Sigmoid colon (tissue), 7 donors: ENCODE results near the gene CCDC8. TPM values are rescaled to one million over a fixed set of nuclear protein-coding genes. Genes with fewer than 3 reads are reported as not detected.

Source experiments
- DNase-seq: peaks from one replicate; pipeline ENCODE4 v3.0.0-alpha.2; 2019
- H3K27ac ChIP-seq, 4 donors: fragments of 200-600 bp; sonication (generic); one replicate each; pipeline ENCODE4 v1.5.1; 2016 to 2019; ENCODE audit warnings: mild to moderate bottlenecking in 1 of 4
- H3K27me3 ChIP-seq, 3 donors: fragments of 200-600 bp; sonication (generic); one replicate each; pipeline ENCODE4 v1.5.1; 2019; ENCODE audit warnings: mild to moderate bottlenecking in 1 of 3
- H3K36me3 ChIP-seq, 4 donors: fragments of 200-600 bp; sonication (generic); one replicate each; pipeline ENCODE4 v1.5.1; 2016 to 2019
- H3K4me1 ChIP-seq, 4 donors: fragments of 200-600 bp; sonication (generic); one replicate each; pipeline ENCODE4 v1.5.1; 2017 to 2019
- H3K4me3 ChIP-seq, 4 donors: fragments of 200-600 bp; sonication (generic); one replicate each; pipeline ENCODE4 v1.5.1; 2017 to 2019; ENCODE audit warnings: mild to moderate bottlenecking in 2 of 4, moderate library complexity in 1 of 4
- H3K9me3 ChIP-seq, 4 donors: fragments of 200-600 bp in 3 of 4; sonication (generic) in 3 of 4; one replicate each; pipeline versions ENCODE4 v1.5.1 to v1.6.1; 2013 to 2019
- CTCF ChIP-seq, 4 experiments: fragments of 450-650 bp in 3 of 4; fragments of 200-600 bp in 1 of 4; IDR thresholded peaks; one replicate each; pipeline ENCODE4 v1.5.1; 2016 to 2019; ENCODE audit warnings: antibody characterized with exemption in 4 of 4, mild to moderate bottlenecking in 3 of 4, moderate library complexity in 2 of 4
- EP300 ChIP-seq, 4 donors: sonication (generic); formaldehyde crosslinking; IDR thresholded peaks; one replicate each; pipeline ENCODE4 v1.6.1; 2017; ENCODE audit warnings: antibody characterized with exemption in 4 of 4
- POLR2A ChIP-seq, 2 donors: fragments of 450-650 bp; IDR thresholded peaks; one replicate each; pipeline ENCODE4 v1.6.1; 2016; ENCODE audit warnings: antibody characterized with exemption in 2 of 2, mild to moderate bottlenecking in 2 of 2, moderate library complexity in 2 of 2
- POLR2AphosphoS5 ChIP-seq, 4 donors: sonication (generic); formaldehyde crosslinking; IDR thresholded peaks; one replicate each; pipeline ENCODE4 v1.6.1; 2017; ENCODE audit warnings: antibody characterized with exemption in 4 of 4
- WGBS, 2 donors: extraction: QIAGEN DNeasy Blood & Tissue Kit; methylation state at CpG; one replicate each; pipeline ENCODE4 v1.1.7; 2013; 5-methylcytosine and 5-hydroxymethylcytosine counted together
- intact Hi-C: fragments of 100-400 bp; cut with DNase I; formaldehyde crosslinking; loops from one replicate; pipeline ENCODE4 v1.15.1; 2023
- polyA plus RNA-seq, 3 donors: library from polyadenylated mRNA; stranded (reverse); fragments of 200-250 nt; gene quantifications; one replicate each; pipeline ENCODE4 v1.2.3, GENCODE V29; 2013
- total RNA-seq, 4 donors: library from RNA; depleted of rRNA; stranded (reverse); fragments of >200 nt; gene quantifications; one replicate each; pipeline ENCODE4 v1.1.0, GENCODE V29; 2016
- donor health status: healthy with polysubstance abuse.
- donor health status: Bipolar disorder and iron deficiency.
- donor health status: healthy.

The CCDC8 gene
- total and polyA plus RNA-seq, 7 donors: 0.69 to 6.1 (median 3.5) TPM

GRCh38 chr19:46386996-46387712 is 26.2 kb downstream of the CCDC8 start:
- WGBS, 2 donors: 95 to 96% methylated on average over 30 of the region's 30 CpGs
- Histone ChIP-seq H3K9me3 (no peaks in the 10 kb centered on the region), H3K4me3 (no peak overlapping the region), H3K36me3 (peaks cover 45 to 87% (median 76%) of the 10 kb centered on the region in 4 donors), H3K4me1 (peaks cover 0 to 2% (median under 1%) of the 10 kb centered on the region in 4 donors), H3K27ac (no peak overlapping the region), H3K27me3 (no peaks in the 10 kb centered on the region)
- DNase-seq: peak; percentile 25
- intact Hi-C loops: no loop called here
- TF ChIP-seq EP300 (IDR thresholded peaks at IDR 0.05) (no peak), POLR2AphosphoS5 (IDR thresholded peaks at IDR 0.05) (no peak), CTCF (IDR thresholded peaks at IDR 0.05) (no peak), POLR2A (IDR thresholded peaks at IDR 0.05) (no peak)

- TF ChIP-seq CTCF (IDR thresholded peaks at IDR 0.05) (no peak), POLR2A (IDR thresholded peaks at IDR 0.05) (no peak), EP300 (IDR thresholded peaks at IDR 0.05) (no peak), POLR2AphosphoS5 (IDR thresholded peaks at IDR 0.05) (no peak)
- Histone ChIP-seq H3K4me1 (peaks cover 0 to 9% (median 0%) of the 10 kb centered on the region in 4 donors), H3K4me3 (no peak overlapping the region), H3K27me3 (no peaks in the 10 kb centered on the region), H3K36me3 (peaks cover 41 to 92% (median 72%) of the 10 kb centered on the region in 4 donors), H3K9me3 (no peaks in the 10 kb centered on the region), H3K27ac (no peak overlapping the region)
- DNase-seq: peak; percentile 45
- intact Hi-C loops: no loop called here
- 94% methylated on average over 10 of the region's 10 CpGs for WGBS, 2 donors
Measured at GRCh38 chr19:46386151-46386550, 27.2 kb downstream of the CCDC8 start.

GRCh38 chr19:46385636-46386035 is 27.7 kb downstream of the CCDC8 start:
- Histone ChIP-seq H3K27ac (no peak overlapping the region), H3K9me3 (no peaks in the 10 kb centered on the region), H3K4me3 (no peak overlapping the region), H3K36me3 (peaks cover 36 to 87% (median 67%) of the 10 kb centered on the region in 4 donors), H3K27me3 (no peaks in the 10 kb centered on the region), H3K4me1 (peaks cover 0 to 9% (median 0%) of the 10 kb centered on the region in 4 donors)
- 88 to 93% methylated on average over 11 of the region's 11 CpGs for WGBS, 2 donors
- TF ChIP-seq POLR2A (IDR thresholded peaks at IDR 0.05) (no peak), POLR2AphosphoS5 (IDR thresholded peaks at IDR 0.05) (no peak), EP300 (IDR thresholded peaks at IDR 0.05) (no peak), CTCF (IDR thresholded peaks at IDR 0.05) (no peak)
- intact Hi-C loops: no loop called here
- DNase-seq: peak; percentile 19

- peak; percentile 52 for DNase-seq
- Histone ChIP-seq H3K27me3 (no peaks in the 10 kb centered on the region), H3K4me1 (peaks cover 0 to 15% (median under 1%) of the 10 kb centered on the region in 4 donors), H3K9me3 (no peaks in the 10 kb centered on the region), H3K4me3 (no peak overlapping the region), H3K27ac (no peak overlapping the region), H3K36me3 (peaks cover 26 to 75% (median 56%) of the 10 kb centered on the region in 4 donors)
- intact Hi-C loops: no loop called here
- WGBS, 2 donors: 95 to 96% methylated on average over 11 of the region's 11 CpGs
- no peak for TF ChIP-seq EP300 (IDR thresholded peaks at IDR 0.05)
- TF ChIP-seq CTCF (IDR thresholded peaks at IDR 0.05): no peak
- no peak for TF ChIP-seq POLR2A (IDR thresholded peaks at IDR 0.05)
- no peak for TF ChIP-seq POLR2AphosphoS5 (IDR thresholded peaks at IDR 0.05)
Measured at GRCh38 chr19:46384396-46384795, 29.0 kb downstream of the CCDC8 start.
